ENCODE measurements around the gene HMCN1.

The HMCN1 gene

DNA sequence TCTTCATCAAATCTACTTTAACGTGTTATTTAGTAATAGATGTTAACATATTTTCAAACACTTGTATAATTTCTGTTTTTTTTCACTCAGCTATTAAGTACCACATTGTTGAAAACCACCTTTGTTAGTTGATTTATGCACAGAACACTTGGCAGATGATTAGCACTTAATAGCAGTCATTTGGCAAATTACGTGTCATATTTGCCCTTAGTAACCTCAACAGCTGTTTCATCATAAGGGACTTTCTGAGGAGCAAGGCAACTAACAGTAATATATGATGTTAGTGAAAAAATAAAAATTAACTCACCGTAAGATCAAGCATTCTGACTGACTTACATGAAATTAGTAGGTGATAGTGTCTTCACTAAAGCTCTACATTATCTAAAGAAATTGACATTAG is 186.4 kb downstream of the HMCN1 start:
- no peak for DNase-seq

DNA sequence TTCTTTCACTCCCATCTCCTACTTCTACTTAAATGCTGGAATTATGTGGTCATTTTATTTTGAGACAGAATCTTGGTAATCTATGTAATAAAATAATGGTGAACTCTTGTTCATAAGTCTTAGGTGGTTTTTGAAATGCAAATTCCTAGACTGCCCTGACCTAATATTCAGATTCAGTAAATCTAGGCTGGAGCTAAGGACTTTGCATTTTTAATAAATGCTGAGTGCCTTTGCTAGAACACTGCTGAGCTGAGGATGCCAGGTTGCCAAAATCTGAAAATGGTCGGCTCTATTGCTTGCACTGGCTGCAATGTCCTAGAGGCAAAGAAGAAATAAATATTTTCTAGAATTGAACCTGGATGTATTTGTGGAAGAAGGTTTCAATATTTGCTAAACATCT is 187.4 kb downstream of the HMCN1 start:
- no peak for DNase-seq

DNA sequence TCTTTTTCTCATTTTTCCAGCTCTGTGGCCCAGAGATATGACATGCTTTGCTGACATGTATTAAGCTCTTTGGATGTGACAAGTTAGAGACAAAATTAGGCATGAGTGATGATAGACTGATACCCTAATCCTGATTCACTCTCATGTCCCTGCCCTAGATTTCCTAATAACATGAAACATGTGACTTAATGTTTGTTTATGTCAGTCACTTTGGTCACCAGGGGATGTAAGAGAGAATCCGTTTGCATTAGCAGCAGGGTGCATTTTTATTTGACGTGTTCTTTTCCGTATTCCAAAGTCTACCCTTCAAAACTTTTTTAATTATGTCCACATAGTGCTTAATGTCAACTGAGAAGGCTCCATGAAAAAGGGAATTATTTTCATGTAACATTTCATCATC is 192.4 kb downstream of the HMCN1 start:
- DNase-seq = no peak

DNA sequence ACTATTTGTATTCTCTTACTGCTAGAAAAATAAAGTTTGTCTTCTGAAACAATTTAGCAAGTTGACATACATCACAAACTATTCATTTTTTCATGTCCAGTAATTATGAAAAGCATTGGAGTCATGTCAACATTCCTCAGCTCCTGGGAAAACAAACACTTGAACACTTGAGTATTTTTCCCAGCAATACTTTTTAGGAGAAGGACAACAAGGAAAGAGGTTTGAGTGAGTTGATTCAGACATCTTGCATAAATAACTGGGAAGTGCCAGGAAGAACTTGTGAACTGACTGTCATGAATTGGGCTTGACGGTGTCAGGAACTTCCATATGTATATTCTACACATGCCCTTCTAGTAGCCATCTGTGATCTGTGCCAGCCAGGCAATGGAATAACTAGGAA is 195.6 kb downstream of the HMCN1 start:
- DNase-seq = no peak

DNA sequence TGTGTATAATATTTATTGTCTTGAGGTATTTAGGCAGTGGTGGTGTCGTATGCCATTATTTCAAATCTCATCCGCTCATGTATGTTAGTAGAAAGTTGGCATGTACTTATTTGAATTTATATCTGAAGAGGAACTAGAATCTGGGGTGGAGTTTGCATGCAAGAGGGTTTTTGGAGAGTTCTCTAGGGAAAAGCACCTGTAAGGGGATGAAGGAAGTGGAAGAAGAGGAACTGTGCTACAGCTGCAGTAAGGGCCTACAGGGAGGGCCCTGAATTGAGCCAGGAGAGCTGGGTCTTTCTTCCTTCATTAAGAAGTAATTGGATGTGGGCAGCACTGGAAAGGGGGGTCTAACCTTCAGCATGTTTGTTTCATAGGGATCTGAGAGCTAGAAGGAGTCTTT is 197.2 kb downstream of the HMCN1 start:
- no peak for DNase-seq

DNA sequence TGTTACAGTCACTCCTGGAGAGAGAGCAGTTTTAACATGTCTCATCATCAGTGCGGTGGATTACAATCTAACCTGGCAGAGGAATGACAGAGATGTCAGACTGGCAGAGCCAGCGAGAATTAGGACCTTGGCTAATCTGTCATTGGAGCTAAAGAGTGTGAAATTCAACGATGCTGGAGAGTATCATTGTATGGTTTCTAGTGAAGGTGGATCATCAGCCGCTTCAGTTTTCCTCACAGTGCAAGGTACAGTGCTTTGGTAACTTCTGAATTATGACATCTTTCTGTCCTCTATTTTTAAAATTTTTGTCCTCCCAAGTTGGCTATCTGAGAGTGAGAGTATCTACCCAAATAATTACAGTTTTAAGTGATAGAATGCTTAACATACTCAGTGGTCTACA is 199.4 kb downstream of the HMCN1 start:
- DNase-seq = no peak

DNA sequence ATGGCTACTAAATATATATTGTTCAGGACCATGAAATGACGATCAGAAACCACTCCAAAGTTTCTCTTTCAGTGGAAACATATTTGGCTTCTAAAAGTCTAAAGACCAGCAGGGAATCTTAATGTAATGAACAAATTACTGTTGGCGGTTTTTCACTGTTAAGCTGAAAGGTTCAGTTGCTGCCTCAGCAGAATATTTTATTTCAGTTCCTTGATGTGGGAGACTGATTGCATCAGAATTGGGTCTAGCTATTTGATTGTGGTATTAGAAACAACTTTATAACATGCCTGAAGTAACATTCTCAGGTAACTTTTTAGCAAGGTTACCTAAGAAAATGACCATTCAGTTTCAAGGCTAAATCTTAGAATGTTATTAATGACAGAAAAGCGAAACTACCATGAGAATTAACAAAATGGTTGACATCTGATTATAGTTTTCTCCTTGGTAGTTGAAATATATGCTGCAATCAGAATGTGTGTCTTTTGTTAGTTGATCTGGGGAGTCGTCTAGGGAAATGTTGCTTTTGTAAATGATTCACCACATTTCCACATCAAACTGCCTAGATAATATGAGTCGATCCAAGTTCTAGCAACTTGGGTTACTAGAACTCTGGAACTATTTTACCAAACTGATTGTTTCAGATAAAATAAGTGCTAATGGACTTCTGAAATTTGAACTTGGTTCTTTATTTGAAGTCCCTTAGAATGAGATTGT is 200.4 kb downstream of the HMCN1 start:
- no peak for DNase-seq

DNA sequence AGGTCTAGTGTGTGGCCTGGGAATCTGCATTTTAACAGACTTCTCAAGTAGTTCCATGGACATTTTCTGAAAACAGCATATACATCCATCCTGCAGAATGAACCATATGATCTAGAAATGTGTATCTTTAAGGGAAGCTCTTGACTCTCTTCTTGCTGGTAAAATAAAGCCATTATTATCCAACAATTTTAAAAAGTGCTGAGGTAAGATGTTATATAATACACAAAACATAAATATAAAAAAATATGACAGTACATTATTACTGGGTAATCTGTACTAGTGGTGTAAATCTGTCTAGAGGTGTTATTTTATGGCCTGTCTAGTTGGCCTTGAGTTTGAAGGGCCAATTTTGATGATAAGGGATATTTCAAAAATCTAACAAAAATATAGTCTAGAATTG is 201.2 kb downstream of the HMCN1 start:
- no peak for DNase-seq

DNA sequence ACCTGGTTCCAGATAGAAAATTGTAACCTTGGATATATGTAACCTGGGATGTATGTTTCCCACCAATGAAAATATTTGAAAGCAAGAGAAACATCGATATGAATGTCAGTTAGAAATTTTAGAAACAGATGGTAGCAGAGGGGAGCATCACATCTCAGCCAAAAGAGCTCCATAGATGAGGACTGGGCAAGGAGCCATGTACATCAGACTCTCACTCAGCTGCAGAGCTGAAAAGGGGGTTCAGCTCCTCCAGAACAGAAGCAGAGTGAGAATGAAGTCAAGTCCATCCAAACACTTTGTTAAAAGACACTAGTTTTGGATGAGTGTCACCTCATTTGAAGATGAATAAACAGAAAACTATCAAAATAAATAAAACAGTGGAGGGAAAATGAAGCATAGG is 202.4 kb downstream of the HMCN1 start:
- DNase-seq = peak; percentile 69

DNA sequence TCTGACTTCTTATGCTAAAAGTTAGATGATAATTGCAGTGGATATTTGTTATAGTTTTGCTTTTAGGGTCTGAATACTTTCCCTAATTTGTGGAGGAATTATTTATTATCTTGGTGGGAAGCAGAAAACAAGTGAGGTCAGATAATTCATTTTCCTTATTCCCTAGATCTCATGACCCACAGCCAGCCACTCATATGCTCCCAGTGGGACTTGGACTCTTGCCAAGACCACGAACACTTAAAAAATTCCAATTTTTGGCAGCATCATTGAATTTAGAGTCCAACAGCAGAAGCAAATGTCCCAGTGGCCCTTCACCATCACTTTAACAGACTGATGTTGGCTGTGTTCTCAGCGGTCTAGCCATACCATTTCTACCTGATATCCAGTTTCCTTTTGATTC is 204.2 kb downstream of the HMCN1 start:
- DNase-seq = no peak

DNA sequence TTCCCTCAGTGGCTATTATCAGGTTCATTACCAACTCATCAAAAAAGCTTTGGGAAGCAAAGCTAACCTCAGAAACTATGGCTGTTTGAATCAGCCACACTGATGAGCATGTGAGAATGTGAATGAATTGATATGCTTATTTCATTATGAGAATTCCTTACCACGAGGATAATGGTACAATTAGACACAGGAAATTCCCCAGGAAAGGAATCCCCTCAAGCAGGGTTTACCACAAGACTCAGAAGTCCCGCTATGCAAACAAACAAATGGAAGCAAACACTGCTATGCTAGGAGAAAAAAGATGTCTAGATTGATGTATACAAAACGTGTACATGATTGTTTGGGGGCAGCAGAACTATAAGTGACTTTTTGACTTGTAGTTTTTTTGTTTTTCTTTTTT is 205.0 kb downstream of the HMCN1 start:
- no peak for DNase-seq

DNA sequence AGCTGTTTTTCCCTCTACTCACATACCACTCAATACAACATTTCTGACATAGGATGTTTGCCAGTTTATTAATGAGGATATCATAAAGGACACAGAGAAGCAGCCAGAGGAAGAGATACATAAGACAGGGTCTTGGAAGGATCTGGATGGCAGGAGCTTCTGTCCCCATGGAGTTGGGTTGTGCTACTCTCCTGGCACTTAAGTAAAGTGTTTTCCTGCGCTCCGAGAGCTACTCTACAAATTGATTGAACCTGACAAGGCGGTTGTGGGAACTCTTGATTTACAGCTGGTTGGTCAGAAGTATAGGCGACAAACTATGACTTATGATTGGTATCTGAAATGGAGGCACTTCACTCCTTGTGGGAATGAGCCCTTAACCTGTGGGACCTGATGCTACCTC is 208.8 kb downstream of the HMCN1 start:
- no peak for DNase-seq

DNA sequence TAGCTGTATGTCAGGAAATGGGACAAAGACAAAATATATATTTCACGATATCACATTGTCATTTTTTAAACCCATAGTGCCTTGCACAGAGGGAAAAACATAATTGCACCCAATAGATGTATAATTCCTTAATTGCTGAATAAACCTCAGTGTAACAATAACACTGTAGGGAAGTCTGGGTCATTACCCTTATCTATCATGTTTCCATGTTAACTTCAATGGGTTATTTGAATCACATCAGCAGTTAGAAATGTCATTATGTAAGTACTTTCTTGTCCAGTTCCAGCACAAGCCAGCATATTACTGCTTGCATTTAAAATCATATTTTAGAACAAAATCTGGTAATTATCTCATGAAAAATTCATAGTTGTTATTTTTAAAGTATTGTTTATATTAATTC is 222.7 kb downstream of the HMCN1 start:
- no peak for DNase-seq

DNA sequence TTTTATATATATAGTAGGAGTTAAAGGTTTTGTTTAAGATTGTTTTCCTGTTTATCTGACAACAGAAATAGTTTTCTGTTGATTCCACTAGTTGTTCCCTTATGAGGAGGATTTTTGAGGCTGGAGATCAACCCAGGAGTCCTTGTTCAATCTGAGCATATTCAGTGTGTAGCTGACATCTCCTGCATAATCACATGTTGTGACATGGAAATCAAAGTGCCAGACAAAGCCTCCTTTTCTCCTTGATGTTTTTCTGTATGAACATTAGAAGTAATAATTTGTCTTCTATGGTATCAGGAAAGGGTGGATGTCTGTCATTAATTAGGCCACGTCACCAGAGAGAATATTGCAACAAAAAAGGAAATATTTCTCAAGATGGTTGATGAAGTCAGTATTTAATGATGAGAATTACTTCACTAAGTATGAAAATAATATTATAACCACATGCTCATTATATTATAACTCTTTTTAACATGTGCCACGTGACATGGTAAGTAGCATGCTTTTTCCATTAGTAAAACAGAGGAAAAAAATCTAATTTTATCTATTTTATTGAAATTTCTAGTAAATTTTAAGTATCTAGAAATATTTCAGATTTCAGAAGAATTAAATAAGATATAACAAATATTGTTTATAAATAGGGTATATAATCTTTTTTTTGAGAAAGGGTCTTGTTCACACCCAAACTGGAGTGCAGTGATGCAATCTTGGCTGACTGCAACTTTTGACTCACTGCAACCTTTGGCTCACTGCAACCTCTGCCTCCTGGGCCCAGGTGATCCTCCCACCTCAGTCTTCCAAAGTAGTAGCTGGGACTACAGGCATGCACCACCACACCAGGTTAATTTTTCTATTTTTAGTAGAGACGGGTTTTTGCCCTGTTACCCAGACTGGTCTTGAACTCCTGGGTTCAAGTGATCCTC is 223.5 kb downstream of the HMCN1 start:
- DNase-seq = no peak

DNA sequence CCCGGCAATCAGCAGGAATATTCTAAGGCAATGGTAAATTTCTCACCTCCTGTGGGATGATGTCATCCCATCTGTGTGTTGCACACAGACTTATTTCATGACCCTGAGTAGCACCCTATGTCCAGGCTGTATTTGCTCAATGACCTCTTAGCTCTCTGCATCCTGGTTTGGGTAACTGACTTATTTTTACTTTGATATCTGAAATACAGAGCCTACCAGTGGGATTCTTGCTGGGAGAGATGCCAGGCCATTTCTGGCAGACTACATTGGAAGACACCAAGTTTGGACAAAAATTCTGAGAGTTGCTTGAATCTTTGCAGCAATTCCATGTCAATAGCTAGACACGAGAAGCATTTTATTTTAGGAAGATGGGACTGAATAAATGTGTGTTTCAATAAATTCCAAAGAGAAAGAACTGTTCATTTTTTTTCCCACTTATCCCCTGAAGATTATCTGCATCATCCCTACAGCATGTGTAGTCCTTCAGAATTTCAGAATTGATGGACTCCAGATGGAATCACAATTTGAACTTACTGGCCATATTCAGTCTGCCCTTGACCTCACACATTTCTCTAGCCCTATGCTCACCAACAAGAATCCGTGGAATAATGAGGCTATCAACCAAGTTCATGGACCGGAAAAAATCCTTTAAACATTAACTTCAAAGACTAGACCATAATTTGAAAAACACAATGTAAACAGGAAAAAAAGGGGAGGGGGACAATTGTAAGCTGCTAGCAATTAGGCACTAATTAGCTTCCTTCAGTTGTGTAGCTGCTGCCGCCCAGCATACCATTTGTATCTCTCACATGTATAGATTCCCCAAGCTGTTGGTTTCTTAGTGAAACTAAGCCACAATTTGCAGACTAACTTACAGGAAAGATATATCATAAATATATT is 226.5 kb downstream of the HMCN1 start:
- no peak for DNase-seq

DNA sequence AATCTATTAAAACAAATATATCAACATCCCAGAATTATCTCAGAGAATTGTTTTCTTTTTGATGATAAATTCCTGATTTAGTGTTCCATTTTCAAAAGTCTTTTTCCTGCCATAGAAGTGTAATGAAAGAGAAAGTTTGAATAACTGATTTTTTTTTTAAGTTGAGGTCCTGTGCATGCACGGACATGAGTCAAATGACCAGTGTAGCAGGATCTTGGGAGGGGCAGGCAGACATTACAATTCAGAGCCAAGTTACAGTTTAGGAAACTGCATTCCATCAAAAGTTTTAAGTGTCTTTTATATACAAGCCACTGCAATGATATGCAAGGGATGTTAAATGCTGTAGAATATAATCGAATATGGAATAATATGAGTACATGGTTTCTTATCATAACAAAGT is 227.5 kb downstream of the HMCN1 start:
- no peak for DNase-seq

DNA sequence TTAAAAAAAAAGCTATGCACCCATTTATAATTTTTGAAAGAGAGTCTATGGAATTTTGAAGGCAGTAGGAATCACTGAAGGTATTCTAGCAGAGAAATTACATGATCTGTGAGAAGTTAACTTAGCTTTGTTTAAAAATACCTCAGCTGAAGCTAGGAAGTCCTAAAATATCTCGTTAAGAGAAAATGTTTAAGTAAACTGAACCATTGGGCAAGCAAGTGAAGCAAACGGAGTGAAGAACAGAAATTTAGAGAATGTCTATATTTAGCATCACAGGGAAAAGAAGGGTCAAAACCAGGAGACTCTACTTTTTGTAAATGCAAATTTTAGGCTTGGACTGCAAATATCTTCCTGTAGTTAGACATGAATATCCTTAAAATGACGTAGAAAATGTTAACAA is 230.8 kb downstream of the HMCN1 start:
- no peak for DNase-seq

DNA sequence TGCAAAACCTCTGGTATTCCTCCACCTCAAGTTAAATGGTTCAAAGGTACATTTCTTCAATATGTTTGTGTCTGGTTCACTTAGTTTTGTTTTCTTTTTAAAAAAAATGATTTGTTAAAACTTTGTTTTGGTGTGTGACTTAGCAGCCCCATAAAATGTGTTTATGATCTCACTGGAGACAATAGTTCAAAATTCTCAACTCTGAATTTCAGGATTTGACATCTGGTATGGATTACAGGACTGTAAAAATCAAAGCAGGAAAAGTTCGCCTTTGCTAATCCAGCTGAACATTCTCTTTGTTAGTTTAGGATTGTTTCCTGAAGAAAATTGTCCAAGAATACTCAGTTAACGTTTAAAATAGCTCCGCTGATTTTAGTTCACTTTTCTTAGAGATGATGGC is 231.7 kb downstream of the HMCN1 start:
- DNase-seq = no peak

DNA sequence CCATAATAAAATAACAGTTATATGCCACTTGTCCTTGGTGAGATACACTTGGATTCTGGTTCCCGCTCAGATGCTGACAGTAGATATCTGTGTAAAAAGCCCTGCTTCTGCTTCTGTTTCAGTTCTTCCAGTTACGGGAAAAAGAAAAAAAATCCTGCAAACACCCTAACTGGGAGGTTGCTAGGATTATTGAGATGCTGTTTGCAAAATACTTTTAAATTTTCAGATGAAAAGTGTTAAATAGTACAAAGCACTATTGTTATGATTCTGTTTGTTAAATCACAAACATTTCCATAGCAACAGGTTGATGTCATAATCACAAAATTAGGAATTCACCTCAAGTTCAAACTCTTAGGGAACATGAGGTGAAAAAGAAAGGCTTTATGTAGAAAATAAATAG is 232.3 kb downstream of the HMCN1 start:
- DNase-seq = no peak

DNA sequence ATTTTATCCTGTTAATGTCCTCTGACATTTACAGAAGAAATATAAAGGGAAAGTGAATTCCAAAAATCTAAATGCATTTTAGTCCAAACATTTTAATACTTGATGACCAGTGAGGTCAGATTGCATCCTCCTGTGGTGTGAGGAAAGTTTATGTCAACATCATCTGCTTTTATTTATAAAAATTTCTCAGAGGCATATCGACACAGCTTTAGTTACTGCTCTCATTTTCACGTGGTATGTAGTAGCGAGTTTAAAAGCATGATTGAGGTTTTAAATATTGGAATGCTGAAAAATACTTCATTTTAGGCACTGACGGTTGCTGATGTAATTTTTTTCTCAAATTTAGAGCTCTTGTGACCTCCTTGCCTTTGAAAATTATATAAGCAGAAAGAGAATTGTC is 234.8 kb downstream of the HMCN1 start:
- DNase-seq = no peak

DNA sequence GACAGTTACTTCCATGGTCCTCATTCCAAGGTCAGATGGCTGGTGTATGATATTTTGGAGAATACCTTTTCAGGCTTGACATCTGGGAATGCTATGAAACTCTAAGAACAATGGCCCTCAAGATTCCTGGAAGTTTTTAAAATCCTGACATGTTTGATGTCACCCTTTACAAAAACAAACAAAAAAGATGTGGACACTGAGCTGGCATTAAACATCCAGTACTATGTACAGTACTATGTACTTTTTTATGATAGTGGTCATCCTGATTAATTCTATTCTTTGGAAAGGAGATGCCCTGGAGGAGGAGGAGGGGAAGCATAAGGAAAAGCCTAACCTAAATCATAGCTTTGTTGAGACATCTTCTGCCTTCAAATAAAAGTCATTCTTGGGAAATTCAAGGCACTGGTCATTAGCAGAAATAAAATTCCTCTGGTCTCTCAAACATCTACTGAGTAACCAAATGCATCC is 235.4 kb downstream of the HMCN1 start:
- no peak for DNase-seq

DNA sequence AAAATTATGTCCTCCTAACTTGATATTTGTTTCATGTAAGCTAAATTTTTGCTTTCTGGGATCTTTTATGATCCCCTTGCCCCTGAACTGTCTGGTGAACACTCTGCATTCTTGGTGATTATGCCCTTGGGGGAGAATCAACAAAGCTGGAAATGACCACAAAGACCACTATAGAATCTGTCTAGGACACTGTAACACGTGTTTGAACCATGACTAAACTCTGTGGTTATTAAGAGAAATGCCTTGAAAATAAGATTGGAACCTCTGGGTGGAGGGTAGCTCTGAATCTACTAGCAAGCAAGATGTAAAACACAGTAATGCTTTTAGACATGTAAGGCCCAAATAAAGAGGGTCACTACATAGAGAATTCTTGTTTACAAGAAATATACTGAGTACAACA is 237.5 kb downstream of the HMCN1 start:
- no peak for DNase-seq

DNA sequence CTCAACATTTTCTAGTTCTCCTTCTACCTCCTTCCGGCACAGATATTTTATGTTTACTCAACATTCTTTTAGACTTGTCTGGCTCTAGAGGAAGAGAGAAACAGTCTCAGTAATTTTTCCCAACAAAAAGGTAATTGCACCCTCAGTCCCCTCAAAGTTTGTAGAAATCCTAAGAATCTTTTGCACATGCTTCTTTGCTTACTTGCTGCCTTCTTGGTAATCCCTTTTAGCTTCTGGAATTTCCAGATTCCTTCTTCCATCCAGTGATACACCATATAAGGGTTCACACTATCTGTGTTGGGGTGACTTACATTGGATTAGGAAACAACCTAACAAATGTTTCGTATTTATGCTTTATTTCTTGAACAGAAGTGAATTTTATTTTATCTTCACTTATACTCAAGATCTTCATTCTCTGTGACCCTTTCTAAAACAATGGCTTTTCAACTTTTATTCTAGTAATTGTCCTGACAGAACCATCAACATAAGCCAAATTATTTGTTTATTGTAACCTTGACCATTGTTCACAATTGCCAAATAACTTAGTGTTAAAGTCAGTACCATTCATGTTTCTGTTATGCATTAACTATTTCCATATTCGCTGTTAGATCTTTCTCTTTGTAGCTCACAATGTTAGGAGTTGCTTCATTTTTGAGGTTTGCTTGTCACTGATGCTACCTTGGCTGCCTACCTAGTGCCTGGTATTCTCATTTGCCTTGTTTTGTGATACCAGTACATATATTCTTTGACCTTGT is 238.1 kb downstream of the HMCN1 start:
- DNase-seq = no peak

Measured in DMS 273 treated with DMSO at 0.1 percent for 48 hours (cell line).